Stimulated activated CD4-positive, alpha-beta T cell treated with anti-CD3 and anti-CD28 coated beads, Interleukin-12 subunit alpha, Interleukin-12 subunit beta, amount 100 ng/mL, for 24 hours (primary cell): ENCODE measurements around the gene THYN1.

ENCODE experiments used
- DNase-seq, 2 experiments: peaks; one replicate each; pipeline ENCODE4 v3.0.0-alpha.2; 2020; ENCODE audit warnings: low read depth in 2 of 2

THYN1 gene

GRCh38 chr11:134223121-134223520, 30.0 kb downstream of the THYN1 start:
- DNase-seq: no peak

- DNase-seq: no peak
Measured at GRCh38 chr11:134216816-134217215, 36.3 kb downstream of the THYN1 start.

- DNase-seq: no peak
Measured at GRCh38 chr11:134215836-134216235, 37.3 kb downstream of the THYN1 start.

GRCh38 chr11:134207538-134208239, 45.5 kb downstream of the THYN1 start:
- DNase-seq: peak; percentile 28 to 47

- no peak for DNase-seq
Measured at GRCh38 chr11:134206185-134206584, 47.0 kb downstream of the THYN1 start.

GRCh38 chr11:134205729-134206128, 47.4 kb downstream of the THYN1 start:
- DNase-seq: no peak

- DNase-seq: no peak
Measured at GRCh38 chr11:134202661-134203060, 50.5 kb downstream of the THYN1 start.

- DNase-seq: no peak
Measured at GRCh38 chr11:134200688-134201087, 52.5 kb downstream of the THYN1 start.

- no peak for DNase-seq
Measured at GRCh38 chr11:134199531-134199930, 53.6 kb downstream of the THYN1 start.
